Ishikawa (cell line): ENCODE measurements around the gene ADARB1.

Source experiments
- CEBPB ChIP-seq: IDR thresholded peaks from 2 replicates; pipeline ENCODE4 v1.6.1; 2012
- CREB1 ChIP-seq: IDR thresholded peaks from 2 replicates; pipeline ENCODE4 v1.6.1; 2012; ENCODE audit warnings: low read depth
- EGR1 ChIP-seq: IDR thresholded peaks from 2 replicates; pipeline ENCODE4 v1.6.1; 2012
- EP300 ChIP-seq: IDR thresholded peaks from 2 replicates; pipeline ENCODE4 v1.6.1; 2012; ENCODE audit warnings: borderline replicate concordance
- FOXM1 ChIP-seq: IDR thresholded peaks from 2 replicates; pipeline ENCODE4 v1.6.1; 2012; ENCODE audit warnings: low read depth, borderline replicate concordance
- NFIC ChIP-seq: IDR thresholded peaks from 2 replicates; pipeline ENCODE4 v1.6.1; 2012
- RAD21 ChIP-seq: IDR thresholded peaks from 2 replicates; pipeline ENCODE4 v1.6.1; 2012; ENCODE audit warnings: low read depth
- TAF1 ChIP-seq: IDR thresholded peaks from 2 replicates; pipeline ENCODE4 v1.6.1; 2012; ENCODE audit warnings: low read depth, mild to moderate bottlenecking
- TCF12 ChIP-seq: IDR thresholded peaks from 2 replicates; pipeline ENCODE4 v1.6.1; 2012; ENCODE audit warnings: low read depth
- TEAD4 ChIP-seq: IDR thresholded peaks from 2 replicates; pipeline ENCODE4 v1.6.1; 2012
- USF1 ChIP-seq: IDR thresholded peaks from 2 replicates; pipeline ENCODE4 v1.6.1; 2012
- YY1 ChIP-seq: IDR thresholded peaks from 2 replicates; pipeline ENCODE4 v1.6.1; 2012; ENCODE audit warnings: low read depth
- ZBTB7A ChIP-seq: IDR thresholded peaks from 2 replicates; pipeline ENCODE4 v1.6.1; 2012; ENCODE audit warnings: low read depth
- TF ChIP-seq, protein P1 (sequence below): IDR thresholded peaks from 2 replicates; pipeline ENCODE4 v1.6.1; 2012; ENCODE audit warnings: low read depth, mild to moderate bottlenecking
- TF ChIP-seq, protein P2 (sequence below): IDR thresholded peaks from 2 replicates; pipeline ENCODE4 v1.6.1; 2012

ADARB1 gene

DNA sequence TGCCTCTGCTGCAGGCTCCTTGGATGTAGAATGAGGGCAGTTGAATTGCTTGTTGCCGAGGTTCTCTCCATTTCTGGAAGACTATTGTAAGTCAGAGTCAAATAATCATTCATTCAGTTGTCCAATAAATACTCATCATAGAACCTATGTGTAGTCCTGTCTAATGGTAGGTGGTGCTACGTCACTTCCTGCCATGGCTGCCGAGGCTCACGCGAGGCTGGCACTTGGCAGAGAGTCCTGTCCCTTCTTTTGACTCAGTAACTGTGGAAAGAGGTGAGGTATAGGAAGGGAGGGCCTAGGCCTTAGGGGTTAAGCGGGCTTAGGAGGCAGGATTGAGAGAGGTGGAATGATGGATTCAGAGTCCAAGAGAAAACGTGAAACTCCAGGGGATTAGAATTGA lies 9.7 kb downstream of the ADARB1 start:
- TF ChIP-seq EGR1 (no peak), TEAD4 (no peak), CREB1 (no peak), TAF1 (no peak), EP300 (no peak), NFIC (no peak), TCF12 (no peak), YY1 (no peak), USF1 (no peak)
- TF ChIP-seq, protein P1, sequence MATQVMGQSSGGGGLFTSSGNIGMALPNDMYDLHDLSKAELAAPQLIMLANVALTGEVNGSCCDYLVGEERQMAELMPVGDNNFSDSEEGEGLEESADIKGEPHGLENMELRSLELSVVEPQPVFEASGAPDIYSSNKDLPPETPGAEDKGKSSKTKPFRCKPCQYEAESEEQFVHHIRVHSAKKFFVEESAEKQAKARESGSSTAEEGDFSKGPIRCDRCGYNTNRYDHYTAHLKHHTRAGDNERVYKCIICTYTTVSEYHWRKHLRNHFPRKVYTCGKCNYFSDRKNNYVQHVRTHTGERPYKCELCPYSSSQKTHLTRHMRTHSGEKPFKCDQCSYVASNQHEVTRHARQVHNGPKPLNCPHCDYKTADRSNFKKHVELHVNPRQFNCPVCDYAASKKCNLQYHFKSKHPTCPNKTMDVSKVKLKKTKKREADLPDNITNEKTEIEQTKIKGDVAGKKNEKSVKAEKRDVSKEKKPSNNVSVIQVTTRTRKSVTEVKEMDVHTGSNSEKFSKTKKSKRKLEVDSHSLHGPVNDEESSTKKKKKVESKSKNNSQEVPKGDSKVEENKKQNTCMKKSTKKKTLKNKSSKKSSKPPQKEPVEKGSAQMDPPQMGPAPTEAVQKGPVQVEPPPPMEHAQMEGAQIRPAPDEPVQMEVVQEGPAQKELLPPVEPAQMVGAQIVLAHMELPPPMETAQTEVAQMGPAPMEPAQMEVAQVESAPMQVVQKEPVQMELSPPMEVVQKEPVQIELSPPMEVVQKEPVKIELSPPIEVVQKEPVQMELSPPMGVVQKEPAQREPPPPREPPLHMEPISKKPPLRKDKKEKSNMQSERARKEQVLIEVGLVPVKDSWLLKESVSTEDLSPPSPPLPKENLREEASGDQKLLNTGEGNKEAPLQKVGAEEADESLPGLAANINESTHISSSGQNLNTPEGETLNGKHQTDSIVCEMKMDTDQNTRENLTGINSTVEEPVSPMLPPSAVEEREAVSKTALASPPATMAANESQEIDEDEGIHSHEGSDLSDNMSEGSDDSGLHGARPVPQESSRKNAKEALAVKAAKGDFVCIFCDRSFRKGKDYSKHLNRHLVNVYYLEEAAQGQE = no peak

DNA sequence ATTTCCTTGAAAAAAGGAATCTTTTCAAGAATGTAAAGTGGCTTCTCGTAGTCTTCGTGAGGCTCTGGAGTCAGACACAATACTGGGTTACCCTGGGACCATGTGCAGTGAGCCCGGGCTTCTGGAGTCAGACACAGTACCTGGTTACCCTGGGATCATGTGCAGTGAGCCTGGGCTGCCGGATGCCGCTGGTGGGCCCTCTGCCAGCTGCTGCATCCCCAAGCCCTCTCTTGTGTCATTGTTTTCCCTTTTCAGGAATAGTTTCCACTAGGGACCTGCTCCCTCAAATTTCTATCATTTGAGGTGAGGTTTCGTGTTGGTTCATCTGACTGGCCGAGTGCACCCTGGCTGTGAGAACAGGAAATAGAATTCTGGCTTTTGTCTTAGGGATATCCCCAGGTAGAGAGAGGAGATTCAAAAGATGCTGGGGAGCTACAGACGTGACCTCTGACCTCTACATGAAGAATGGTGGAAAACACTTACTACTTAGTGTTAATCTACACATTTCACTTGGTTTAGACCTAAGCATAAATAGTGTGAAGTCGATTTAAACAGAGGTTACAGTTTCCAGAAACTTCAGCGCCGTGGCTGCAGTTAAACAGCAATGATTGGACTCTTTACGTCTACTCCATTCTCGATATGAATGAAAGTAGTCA lies 10.6 kb downstream of the ADARB1 start:
- TF ChIP-seq CEBPB = no peak
- TF ChIP-seq RAD21 = no peak
- TF ChIP-seq ZBTB7A = no peak
- TF ChIP-seq YY1 = no peak
- TF ChIP-seq NFIC = no peak
- TF ChIP-seq TAF1 = no peak
- no peak for TF ChIP-seq USF1
- TF ChIP-seq EGR1 = no peak
- no peak for TF ChIP-seq FOXM1
- TF ChIP-seq EP300 = no peak
- TF ChIP-seq, protein P2, sequence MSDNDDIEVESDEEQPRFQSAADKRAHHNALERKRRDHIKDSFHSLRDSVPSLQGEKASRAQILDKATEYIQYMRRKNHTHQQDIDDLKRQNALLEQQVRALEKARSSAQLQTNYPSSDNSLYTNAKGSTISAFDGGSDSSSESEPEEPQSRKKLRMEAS = no peak
- no peak for TF ChIP-seq CREB1
- no peak for TF ChIP-seq TEAD4
- no peak for TF ChIP-seq TCF12
- TF ChIP-seq, protein P1 = no peak

GRCh38 chr21:45085700-45086099 lies 11.3 kb downstream of the ADARB1 start:
- TF ChIP-seq, protein P2 = no peak
- TF ChIP-seq YY1 (no peak), CEBPB (no peak), RAD21 (no peak), ZBTB7A (no peak), TEAD4 (no peak)

GRCh38 chr21:45086337-45086958 lies 12.1 kb downstream of the ADARB1 start:
- TF ChIP-seq YY1 (no peak), RAD21 (no peak), TCF12 (no peak), EP300 (no peak), FOXM1 (no peak), USF1 (no peak), TEAD4 (no peak), NFIC (no peak), TAF1 (no peak), EGR1 (no peak), ZBTB7A (no peak)
- TF ChIP-seq, protein P2 = no peak
- TF ChIP-seq, protein P1 = no peak
